Measurements from ENCODE around the gene SURF1. TPM values are rescaled to one million over a fixed set of nuclear protein-coding genes. Genes with fewer than 3 reads are reported as not detected.

Gene SURF1
- total and polyA plus RNA-seq, 9 of the 15 experiments (the other 6 are each of a cell fraction or from before 2014, with no cell fraction given) = 16.1 to 31.3 (median 20.9) TPM

DNA sequence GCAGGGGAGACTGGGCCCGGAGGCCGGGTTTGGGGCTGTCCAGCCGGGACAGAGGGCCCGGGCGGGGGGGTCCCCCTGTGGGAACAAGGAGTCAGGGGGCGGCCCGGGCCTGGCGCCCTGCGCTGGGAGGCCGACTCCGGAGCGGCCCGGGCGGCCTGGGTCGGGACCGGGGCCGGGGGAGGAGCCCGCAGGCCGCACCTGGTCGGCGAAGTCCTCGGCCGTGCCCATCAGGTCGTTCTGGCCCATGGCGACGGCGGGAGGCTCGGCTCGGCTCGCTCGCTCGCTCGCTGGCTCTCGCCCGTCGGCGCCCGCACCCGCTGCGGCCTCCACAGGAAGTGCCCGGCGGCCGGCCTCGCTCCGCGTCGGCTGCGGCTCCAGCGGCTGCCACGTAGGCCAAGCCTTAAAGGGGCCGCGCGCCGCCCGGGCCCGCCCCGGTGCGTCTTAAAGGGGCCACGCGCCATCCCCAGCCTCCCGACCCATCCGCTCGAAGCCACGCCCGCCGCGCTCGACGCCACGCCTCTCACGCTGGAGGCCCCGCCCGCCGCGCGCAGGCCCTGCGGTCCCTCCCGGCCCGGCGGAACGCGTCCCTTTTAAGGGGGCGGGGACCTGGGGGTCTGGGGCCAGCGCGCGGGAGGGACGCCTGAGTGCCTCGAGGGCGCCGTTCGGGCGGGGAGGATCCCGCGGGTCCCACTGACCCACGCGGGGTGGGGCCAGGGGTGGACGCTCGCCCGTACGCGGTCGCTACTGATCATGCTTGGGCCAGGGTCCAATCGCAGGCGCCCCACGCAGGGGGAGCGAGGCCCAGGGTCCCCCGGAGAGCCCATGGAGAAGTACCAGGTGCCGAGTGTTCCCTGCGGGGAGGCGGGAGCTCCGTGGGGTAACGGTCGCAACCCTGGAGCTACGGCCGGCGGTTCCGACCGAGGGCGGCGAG is 19.7 kb upstream of the SURF1 start, which contains the start of the genes STKLD1 and SURF4 (continued):
- TF ChIP-seq, protein P1, sequence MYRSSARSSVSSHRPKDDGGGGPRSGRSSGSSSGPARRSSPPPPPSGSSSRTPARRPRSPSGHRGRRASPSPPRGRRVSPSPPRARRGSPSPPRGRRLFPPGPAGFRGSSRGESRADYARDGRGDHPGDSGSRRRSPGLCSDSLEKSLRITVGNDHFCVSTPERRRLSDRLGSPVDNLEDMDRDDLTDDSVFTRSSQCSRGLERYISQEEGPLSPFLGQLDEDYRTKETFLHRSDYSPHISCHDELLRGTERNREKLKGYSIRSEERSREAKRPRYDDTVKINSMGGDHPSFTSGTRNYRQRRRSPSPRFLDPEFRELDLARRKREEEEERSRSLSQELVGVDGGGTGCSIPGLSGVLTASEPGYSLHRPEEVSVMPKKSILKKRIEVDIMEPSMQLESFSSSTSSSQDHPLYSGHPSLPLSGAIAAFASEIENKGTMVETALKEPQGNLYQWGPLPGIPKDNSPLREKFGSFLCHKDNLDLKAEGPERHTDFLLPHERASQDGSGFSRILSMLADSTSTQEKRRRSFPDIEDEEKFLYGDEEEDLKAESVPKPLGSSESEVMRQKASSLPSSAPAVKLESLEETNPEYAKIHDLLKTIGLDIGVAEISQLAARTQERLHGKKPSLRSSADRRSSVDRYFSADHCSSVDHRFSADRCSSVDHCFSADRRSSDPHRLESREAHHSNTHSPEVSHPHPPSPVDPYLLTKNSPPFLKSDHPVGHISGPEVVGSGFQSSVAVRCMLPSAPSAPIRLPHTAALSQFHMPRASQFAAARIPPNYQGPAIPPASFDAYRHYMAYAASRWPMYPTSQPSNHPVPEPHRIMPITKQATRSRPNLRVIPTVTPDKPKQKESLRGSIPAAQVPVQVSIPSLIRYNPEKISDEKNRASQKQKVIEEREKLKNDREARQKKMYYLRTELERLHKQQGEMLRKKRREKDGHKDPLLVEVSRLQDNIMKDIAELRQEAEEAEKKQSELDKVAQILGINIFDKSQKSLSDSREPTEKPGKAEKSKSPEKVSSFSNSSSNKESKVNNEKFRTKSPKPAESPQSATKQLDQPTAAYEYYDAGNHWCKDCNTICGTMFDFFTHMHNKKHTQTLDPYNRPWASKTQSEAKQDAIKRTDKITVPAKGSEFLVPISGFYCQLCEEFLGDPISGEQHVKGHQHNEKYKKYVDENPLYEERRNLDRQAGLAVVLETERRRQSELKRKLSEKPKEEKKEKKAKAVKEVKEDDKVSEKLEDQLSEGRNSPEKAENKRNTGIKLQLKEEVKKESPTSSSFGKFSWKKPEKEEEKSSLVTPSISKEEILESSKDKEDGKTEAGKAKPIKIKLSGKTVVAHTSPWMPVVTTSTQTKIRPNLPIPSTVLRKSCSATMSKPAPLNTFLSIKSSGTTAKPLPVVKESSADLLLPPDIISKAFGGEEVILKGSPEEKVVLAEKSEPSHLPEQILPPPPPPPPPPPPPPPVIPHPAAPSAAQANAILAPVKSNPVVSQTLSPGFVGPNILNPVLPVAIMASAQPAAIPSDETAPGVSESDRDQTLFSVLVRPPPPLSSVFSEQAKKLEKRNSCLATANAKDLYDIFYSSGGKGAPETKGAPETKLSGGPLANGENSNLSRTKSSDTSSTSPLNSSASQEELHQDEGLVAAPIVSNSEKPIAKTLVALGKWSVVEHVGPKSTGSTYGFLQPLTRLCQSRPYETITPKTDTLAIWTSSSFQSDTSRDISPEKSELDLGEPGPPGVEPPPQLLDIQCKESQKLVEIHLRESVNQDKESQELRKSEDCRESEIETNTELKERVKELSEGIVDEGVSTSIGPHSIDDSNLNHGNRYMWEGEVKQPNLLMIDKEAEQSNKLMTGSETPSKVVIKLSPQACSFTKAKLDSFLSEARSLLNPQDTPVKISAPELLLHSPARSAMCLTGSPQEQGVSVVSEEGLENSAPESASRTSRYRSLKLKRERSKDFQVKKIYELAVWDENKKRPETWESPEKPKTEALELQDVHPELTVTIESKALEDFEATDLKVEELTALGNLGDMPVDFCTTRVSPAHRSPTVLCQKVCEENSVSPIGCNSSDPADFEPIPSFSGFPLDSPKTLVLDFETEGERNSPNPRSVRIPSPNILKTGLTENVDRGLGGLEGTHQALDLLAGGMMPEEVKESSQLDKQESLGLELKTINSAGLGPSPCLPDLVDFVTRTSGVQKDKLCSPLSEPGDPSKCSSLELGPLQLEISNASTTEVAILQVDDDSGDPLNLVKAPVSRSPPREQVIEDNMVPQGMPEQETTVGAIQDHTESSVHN (IDR thresholded peaks at IDR 0.05; ENCODE audit: borderline replicate concordance in 1 of 2, low read depth in 1 of 2) = no peak
- TF ChIP-seq, protein P2, sequence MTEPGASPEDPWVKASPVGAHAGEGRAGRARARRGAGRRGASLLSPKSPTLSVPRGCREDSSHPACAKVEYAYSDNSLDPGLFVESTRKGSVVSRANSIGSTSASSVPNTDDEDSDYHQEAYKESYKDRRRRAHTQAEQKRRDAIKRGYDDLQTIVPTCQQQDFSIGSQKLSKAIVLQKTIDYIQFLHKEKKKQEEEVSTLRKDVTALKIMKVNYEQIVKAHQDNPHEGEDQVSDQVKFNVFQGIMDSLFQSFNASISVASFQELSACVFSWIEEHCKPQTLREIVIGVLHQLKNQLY (CRISPR knock-in tag; conservative IDR thresholded peaks at IDR 0.05) = no peak
- TF ChIP-seq, protein P3, sequence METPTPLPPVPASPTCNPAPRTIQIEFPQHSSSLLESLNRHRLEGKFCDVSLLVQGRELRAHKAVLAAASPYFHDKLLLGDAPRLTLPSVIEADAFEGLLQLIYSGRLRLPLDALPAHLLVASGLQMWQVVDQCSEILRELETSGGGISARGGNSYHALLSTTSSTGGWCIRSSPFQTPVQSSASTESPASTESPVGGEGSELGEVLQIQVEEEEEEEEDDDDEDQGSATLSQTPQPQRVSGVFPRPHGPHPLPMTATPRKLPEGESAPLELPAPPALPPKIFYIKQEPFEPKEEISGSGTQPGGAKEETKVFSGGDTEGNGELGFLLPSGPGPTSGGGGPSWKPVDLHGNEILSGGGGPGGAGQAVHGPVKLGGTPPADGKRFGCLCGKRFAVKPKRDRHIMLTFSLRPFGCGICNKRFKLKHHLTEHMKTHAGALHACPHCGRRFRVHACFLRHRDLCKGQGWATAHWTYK (CRISPR knock-in tag; IDR thresholded peaks at IDR 0.05) = no peak; the same call in 1 of the 2 replicates
- no peak for TF ChIP-seq ZNF408 (CRISPR knock-in tag; IDR thresholded peaks at IDR 0.05; ENCODE audit: low read depth)
- peak; percentile 98 for TF ChIP-seq FOXP1 (CRISPR knock-in tag; IDR thresholded peaks at IDR 0.05)
- TF ChIP-seq, protein P4, sequence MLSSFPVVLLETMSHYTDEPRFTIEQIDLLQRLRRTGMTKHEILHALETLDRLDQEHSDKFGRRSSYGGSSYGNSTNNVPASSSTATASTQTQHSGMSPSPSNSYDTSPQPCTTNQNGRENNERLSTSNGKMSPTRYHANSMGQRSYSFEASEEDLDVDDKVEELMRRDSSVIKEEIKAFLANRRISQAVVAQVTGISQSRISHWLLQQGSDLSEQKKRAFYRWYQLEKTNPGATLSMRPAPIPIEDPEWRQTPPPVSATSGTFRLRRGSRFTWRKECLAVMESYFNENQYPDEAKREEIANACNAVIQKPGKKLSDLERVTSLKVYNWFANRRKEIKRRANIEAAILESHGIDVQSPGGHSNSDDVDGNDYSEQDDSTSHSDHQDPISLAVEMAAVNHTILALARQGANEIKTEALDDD (IDR thresholded peaks at IDR 0.05) = no peak
- TF ChIP-seq SIRT6 (IDR thresholded peaks at IDR 0.05; ENCODE audit: low read depth, low read length) = no peak
- TF ChIP-seq ZKSCAN1 (IDR thresholded peaks at IDR 0.05; ENCODE audit: low read depth, low read length) = no peak
- TF ChIP-seq, protein P5, sequence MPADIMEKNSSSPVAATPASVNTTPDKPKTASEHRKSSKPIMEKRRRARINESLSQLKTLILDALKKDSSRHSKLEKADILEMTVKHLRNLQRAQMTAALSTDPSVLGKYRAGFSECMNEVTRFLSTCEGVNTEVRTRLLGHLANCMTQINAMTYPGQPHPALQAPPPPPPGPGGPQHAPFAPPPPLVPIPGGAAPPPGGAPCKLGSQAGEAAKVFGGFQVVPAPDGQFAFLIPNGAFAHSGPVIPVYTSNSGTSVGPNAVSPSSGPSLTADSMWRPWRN (IDR thresholded peaks at IDR 0.05; ENCODE audit: low read depth) = no peak
- TF ChIP-seq DPF2 (IDR thresholded peaks at IDR 0.05) = no peak
- no peak for TF ChIP-seq SP2 (IDR thresholded peaks at IDR 0.05; ENCODE audit: extremely low read depth, low read depth, low read length, poor library complexity, severe bottlenecking)
- no peak for TF ChIP-seq STAT5A (IDR thresholded peaks at IDR 0.05; ENCODE audit: borderline replicate concordance, low read length)
- no peak for TF ChIP-seq ZC3H8 (IDR thresholded peaks at IDR 0.05)
- peak; percentile 62; the same call in 1 of the 2 replicates for TF ChIP-seq GABPB1 (CRISPR knock-in tag; IDR thresholded peaks at IDR 0.05)
- no peak for TF ChIP-seq PHF21A (IDR thresholded peaks at IDR 0.05; ENCODE audit: borderline replicate concordance, low read depth)
